Glutamatergic neuron (in vitro differentiated cells): Measurements from ENCODE around the gene SACS. TPM values are rescaled to one million over a fixed set of nuclear protein-coding genes. Genes with fewer than 3 reads are reported as not detected.

Source experiments
- DNase-seq: peaks from one replicate; pipeline ENCODE4 v3.0.0; 2022
- H3K27ac Mint-ChIP-seq: one replicate; pipeline ENCODE4 v1.8.0; 2020; ENCODE audit warnings: mild to moderate bottlenecking, mixed read lengths, inconsistent platforms; ENCODE audit not compliant: unreplicated experiment
- H3K27me3 Mint-ChIP-seq: one replicate; pipeline ENCODE4 v1.8.0; 2020; ENCODE audit warnings: mild to moderate bottlenecking, moderate library complexity, mixed read lengths, inconsistent platforms; ENCODE audit not compliant: unreplicated experiment
- H3K36me3 Mint-ChIP-seq: one replicate; pipeline ENCODE4 v1.8.0; 2020; ENCODE audit warnings: mild to moderate bottlenecking, mixed read lengths, inconsistent platforms; ENCODE audit not compliant: unreplicated experiment
- H3K4me1 Mint-ChIP-seq: one replicate; pipeline ENCODE4 v1.8.0; 2020; ENCODE audit warnings: mild to moderate bottlenecking, low read depth, mixed read lengths, inconsistent platforms; ENCODE audit not compliant: unreplicated experiment
- H3K4me3 Mint-ChIP-seq: one replicate; pipeline ENCODE4 v1.8.0; 2020; ENCODE audit warnings: mild to moderate bottlenecking, mixed read lengths, inconsistent platforms; ENCODE audit not compliant: unreplicated experiment
- H3K9me3 Mint-ChIP-seq: one replicate; pipeline ENCODE4 v1.8.0; 2020; ENCODE audit warnings: mild to moderate bottlenecking, moderate library complexity, mixed read lengths, inconsistent platforms; ENCODE audit not compliant: unreplicated experiment
- total RNA-seq: library from RNA; stranded (reverse); fragmentation: NEBNext Ultra II Directional; extraction: Animal tissue kit (Norgen Biotek cat#: 25700); gene quantifications from one replicate; pipeline ENCODE4 v1.2.1, GENCODE V29; 2021; ENCODE audit not compliant: unreplicated experiment
- TF ChIP-seq, protein P1 (sequence below): fragments of 200-600 bp; sonication (generic); IDR thresholded peaks from one replicate; pipeline ENCODE4 v1.5.0; 2021; ENCODE audit not compliant: partially characterized antibody, unreplicated experiment

Gene SACS
- total RNA-seq, 1 donor from 2014 or later = 132 TPM

GRCh38 chr13:23467048-23467931 lies 33.8 kb upstream of the SACS start:
- Mint-ChIP-seq H3K9me3 (peaks cover 14% of the 10 kb centered on the region), H3K27ac (peak overlapping the region; percentile 98), H3K4me1 (peaks cover 45% of the 10 kb centered on the region), H3K36me3 (peaks cover 13% of the 10 kb centered on the region), H3K4me3 (peak overlapping the region; percentile 86), H3K27me3 (peaks cover 10% of the 10 kb centered on the region)
- peak; percentile 62 for DNase-seq
- TF ChIP-seq, protein P1, sequence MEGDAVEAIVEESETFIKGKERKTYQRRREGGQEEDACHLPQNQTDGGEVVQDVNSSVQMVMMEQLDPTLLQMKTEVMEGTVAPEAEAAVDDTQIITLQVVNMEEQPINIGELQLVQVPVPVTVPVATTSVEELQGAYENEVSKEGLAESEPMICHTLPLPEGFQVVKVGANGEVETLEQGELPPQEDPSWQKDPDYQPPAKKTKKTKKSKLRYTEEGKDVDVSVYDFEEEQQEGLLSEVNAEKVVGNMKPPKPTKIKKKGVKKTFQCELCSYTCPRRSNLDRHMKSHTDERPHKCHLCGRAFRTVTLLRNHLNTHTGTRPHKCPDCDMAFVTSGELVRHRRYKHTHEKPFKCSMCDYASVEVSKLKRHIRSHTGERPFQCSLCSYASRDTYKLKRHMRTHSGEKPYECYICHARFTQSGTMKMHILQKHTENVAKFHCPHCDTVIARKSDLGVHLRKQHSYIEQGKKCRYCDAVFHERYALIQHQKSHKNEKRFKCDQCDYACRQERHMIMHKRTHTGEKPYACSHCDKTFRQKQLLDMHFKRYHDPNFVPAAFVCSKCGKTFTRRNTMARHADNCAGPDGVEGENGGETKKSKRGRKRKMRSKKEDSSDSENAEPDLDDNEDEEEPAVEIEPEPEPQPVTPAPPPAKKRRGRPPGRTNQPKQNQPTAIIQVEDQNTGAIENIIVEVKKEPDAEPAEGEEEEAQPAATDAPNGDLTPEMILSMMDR = no peak

GRCh38 chr13:23466144-23467002 lies 32.9 kb upstream of the SACS start:
- Mint-ChIP-seq H3K27me3 (peaks cover 10% of the 10 kb centered on the region), H3K36me3 (peaks cover 13% of the 10 kb centered on the region), H3K9me3 (peaks cover 14% of the 10 kb centered on the region), H3K4me1 (peaks cover 40% of the 10 kb centered on the region), H3K27ac (peak overlapping the region; percentile 98), H3K4me3 (peak overlapping the region; percentile 86)
- TF ChIP-seq, protein P1 = peak; percentile 38
- peak; percentile 75 for DNase-seq

- H3K27ac Mint-ChIP-seq = no peak overlapping the region
- H3K27me3 Mint-ChIP-seq = peaks cover 12% of the 10 kb centered on the region
- no peak for DNase-seq
- peaks cover 13% of the 10 kb centered on the region for H3K36me3 Mint-ChIP-seq
- peaks cover 11% of the 10 kb centered on the region for H3K9me3 Mint-ChIP-seq
- peaks cover 25% of the 10 kb centered on the region for H3K4me1 Mint-ChIP-seq
- TF ChIP-seq, protein P1 = no peak
- H3K4me3 Mint-ChIP-seq = no peak overlapping the region
Measured at GRCh38 chr13:23463661-23464060, 30.2 kb upstream of the SACS start.

- TF ChIP-seq, protein P1 = no peak
- Mint-ChIP-seq H3K27me3 (peaks cover 12% of the 10 kb centered on the region), H3K27ac (no peak overlapping the region), H3K36me3 (peaks cover 13% of the 10 kb centered on the region), H3K4me3 (no peak overlapping the region), H3K4me1 (peaks cover 19% of the 10 kb centered on the region), H3K9me3 (peaks cover 11% of the 10 kb centered on the region)
- DNase-seq = no peak
Measured at GRCh38 chr13:23462815-23463559, 29.5 kb upstream of the SACS start.
